ENCODE results near the gene AK6.
"Not testable (repeated sequence)": the region's sequence is repeated elsewhere in the genome, so short reads cannot be mapped to it uniquely, and the experiment has no call there.

AK6 gene

GRCh38 chr5:69335341-69335935 lies 33.9 kb downstream of the AK6 start:
- DNase-seq (ENCODE audit: low read depth in 2 of 2) = no peak

DNA sequence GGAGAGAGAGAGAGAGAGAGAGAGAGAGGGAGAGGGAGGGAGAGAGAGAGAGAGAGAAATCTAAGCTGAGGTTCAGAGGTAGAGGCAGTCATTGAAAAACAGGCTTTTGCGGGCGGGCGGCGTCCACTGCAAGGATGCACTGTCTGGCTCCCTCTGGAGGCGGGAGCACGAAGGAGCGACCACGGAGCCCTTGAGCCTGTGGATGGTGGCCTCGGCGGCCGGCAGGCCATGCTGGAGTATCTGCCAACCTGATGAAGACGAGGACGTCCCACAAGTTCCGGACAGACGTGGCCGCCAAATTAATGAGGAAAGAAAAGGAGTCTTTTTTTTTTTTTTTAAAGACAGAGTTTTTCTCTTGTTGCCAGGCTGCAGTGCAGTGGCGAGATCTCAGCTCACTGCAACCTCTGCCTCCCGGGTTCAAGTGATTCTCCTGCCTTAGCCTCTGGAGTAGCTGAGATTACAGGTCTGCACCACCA lies 34.5 kb downstream of the AK6 start:
- DNase-seq (ENCODE audit: low read depth in 2 of 2) = peak; percentile 45 to 50

- not testable (repeated sequence) for DNase-seq (ENCODE audit: low read depth in 2 of 2)
These were observed 35.5 kb downstream of the AK6 start for GRCh38 chr5:69333668-69334315.

- DNase-seq (ENCODE audit: low read depth in 2 of 2) = no peak
These were observed 37.5 kb downstream of the AK6 start for GRCh38 chr5:69331528-69332445.

GRCh38 chr5:69329905-69330489 lies 39.3 kb downstream of the AK6 start:
- no peak for DNase-seq (ENCODE audit: low read depth in 2 of 2)

- no peak for DNase-seq (ENCODE audit: low read depth in 2 of 2)
These were observed 43.0 kb downstream of the AK6 start for GRCh38 chr5:69326365-69326764.

- no peak for DNase-seq (ENCODE audit: low read depth in 2 of 2)
These were observed 51.9 kb downstream of the AK6 start for GRCh38 chr5:69317391-69317790.

DNA sequence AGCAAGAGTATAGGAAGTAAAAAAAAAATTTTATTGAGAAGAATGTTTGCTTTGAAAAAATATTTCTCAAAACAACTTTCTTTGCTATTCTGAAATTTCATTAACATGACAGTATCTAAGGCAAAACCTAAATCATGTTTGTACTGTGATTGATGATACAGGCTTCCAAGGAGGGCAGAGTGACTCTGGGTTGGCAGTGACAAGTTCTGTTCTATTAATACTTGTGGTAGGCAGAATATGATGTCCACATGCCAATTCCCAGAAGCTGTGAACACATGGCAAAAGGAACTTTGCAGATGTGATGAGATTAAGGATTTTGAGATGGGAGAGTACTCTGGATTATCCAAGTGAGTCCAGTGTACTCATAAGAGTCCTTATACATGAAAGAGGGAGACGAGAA lies 53.3 kb downstream of the AK6 start:
- no peak for DNase-seq (ENCODE audit: low read depth in 2 of 2)

DNA sequence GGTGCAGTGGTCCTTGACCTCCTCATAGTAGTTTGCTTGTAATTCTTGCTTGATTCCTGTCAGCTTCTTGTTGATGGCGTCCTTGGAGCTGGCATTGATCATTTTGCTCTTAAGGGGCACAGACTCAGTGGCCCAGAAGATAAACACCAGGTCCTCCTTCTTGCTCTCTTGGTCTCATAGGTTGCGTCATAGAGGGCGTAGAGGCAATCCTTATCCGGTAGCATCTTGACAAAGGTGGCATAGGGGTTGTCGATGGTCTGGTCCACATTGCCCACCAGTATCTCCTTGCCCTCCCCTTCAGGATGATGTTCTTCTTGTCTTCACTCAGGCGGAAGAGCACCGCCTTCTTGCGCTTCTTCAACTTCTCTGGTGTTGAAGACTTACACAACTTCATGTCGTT lies 55.9 kb downstream of the AK6 start:
- DNase-seq (ENCODE audit: low read depth in 2 of 2) = no peak

DNA sequence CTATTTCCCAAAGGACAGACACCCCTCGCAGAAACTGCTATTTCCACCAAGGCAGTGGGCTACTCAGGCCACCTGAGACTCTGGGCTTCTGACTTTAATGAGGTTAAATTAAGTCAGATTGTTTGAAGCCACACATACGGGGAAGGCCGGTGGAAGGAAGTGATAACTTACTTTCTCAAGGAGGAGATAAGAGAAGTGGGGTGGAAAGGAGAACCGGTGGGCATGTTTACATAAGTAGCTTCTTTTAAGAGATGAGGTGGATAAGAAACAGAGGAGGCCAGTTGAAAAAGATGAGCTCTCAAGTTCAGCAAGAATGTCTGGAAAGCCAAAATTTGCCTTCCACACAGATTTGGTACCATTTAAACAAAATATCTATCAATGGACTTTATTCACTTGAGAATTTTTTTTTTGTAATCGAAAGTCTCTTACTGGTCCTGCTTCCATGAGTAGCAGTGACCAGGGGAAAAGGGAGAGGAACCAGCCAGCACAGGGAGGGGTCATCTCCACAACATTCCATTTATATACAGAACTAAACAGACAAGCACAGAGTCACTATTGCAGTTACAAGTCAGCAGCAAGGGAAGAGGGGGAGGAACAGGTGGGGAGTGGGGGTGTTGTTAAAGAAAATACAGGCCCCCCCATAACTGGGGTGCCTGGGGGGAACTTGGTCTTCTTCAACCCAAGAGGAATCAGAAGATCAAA lies 56.7 kb downstream of the AK6 start:
- no peak for DNase-seq (ENCODE audit: low read depth in 2 of 2)

- no peak for DNase-seq (ENCODE audit: low read depth in 2 of 2)
These were observed 59.9 kb downstream of the AK6 start for GRCh38 chr5:69309380-69309779.

DNA sequence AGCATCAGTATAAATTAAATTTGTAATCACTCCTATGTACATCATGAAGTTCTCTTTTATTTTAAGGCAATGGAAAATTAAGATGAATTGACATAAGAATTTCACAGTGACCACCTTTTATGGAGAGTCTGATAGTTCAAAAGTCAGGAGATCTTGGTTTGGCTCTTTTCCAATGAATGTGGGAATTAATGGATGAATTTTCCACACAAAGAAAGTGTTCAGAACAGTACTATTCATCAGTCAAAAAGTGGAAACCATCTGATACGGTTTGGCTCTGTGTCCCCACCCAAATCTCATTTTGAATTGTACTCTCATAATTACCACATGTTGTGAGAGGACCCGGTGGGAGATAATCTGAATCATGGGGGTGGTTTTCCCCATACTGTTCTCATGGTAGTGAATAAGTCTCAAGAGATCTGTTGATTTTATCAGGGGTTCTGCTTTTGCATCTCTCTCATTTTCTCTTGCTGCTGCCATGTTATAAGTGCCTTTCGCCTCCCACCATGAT lies 61.2 kb downstream of the AK6 start:
- DNase-seq (ENCODE audit: low read depth in 2 of 2) = no peak

- DNase-seq (ENCODE audit: low read depth in 2 of 2) = no peak
These were observed 63.8 kb downstream of the AK6 start for GRCh38 chr5:69305512-69305911.

All from stimulated activated CD4-positive, alpha-beta T cell treated with anti-CD3 and anti-CD28 coated beads, Interleukin-1b, Interleukin-23, amount 100 ng/mL, for 1 hour (primary cell).